Choroid plexus epithelial cell (primary cell): ENCODE data around the gene STEAP3.
A peak's percentile ranks its signal among the peaks of the same experiment; 100 is the strongest.

Source experiments
- DNase-seq: peaks from one replicate; pipeline ENCODE4 v3.0.0-alpha.2; 2010; ENCODE audit warnings: low read depth
- H3K4me3 ChIP-seq: 2 replicates; pipeline ENCODE4 v1.5.1; 2011; ENCODE audit warnings: low read depth, mild to moderate bottlenecking, control low read depth, low read length, moderate library complexity
- CTCF ChIP-seq: conservative IDR thresholded peaks from 2 replicates; pipeline ENCODE4 v1.5.1; 2011; ENCODE audit warnings: low read depth, mild to moderate bottlenecking, control low read depth, inconsistent platforms, low read length, moderate library complexity

STEAP3 gene

GRCh38 chr2:119278946-119279345 is 55.3 kb downstream of the STEAP3 start:
- DNase-seq: no peak
- TF ChIP-seq CTCF: no peak
- no peak overlapping the region for H3K4me3 ChIP-seq

- no peak for DNase-seq
- no peak overlapping the region for H3K4me3 ChIP-seq
- no peak for TF ChIP-seq CTCF
Measured at GRCh38 chr2:119279666-119280065, 56.0 kb downstream of the STEAP3 start.

- no peak for TF ChIP-seq CTCF
- DNase-seq: no peak
- H3K4me3 ChIP-seq: no peak overlapping the region
Measured at GRCh38 chr2:119280680-119281079, 57.0 kb downstream of the STEAP3 start.

GRCh38 chr2:119282146-119282995 is 58.7 kb downstream of the STEAP3 start:
- DNase-seq: no peak
- TF ChIP-seq CTCF: no peak
- no peak overlapping the region for H3K4me3 ChIP-seq

GRCh38 chr2:119282996-119283511 is 59.4 kb downstream of the STEAP3 start:
- no peak for DNase-seq
- H3K4me3 ChIP-seq: no peak overlapping the region
- TF ChIP-seq CTCF: no peak

GRCh38 chr2:119283873-119284331 is 60.3 kb downstream of the STEAP3 start:
- TF ChIP-seq CTCF: no peak
- H3K4me3 ChIP-seq: no peak overlapping the region
- peak; percentile 63 for DNase-seq

- no peak for TF ChIP-seq CTCF
- no peak overlapping the region for H3K4me3 ChIP-seq
- no peak for DNase-seq
Measured at GRCh38 chr2:119286661-119287060, 63.0 kb downstream of the STEAP3 start.
